Ishikawa (cell line): Measurements from ENCODE around the gene PODN.

Experiments used
- CEBPB ChIP-seq: IDR thresholded peaks from 2 replicates; pipeline ENCODE4 v1.6.1; 2012
- EGR1 ChIP-seq: IDR thresholded peaks from 2 replicates; pipeline ENCODE4 v1.6.1; 2012
- MAX ChIP-seq: IDR thresholded peaks from 2 replicates; pipeline ENCODE4 v1.6.1; 2012
- NFIC ChIP-seq: IDR thresholded peaks from 2 replicates; pipeline ENCODE4 v1.6.1; 2012
- RAD21 ChIP-seq: IDR thresholded peaks from 2 replicates; pipeline ENCODE4 v1.6.1; 2012; ENCODE audit warnings: low read depth
- REST ChIP-seq: IDR thresholded peaks from 2 replicates; pipeline ENCODE4 v1.6.1; 2012; ENCODE audit warnings: low read depth, mild to moderate bottlenecking
- TAF1 ChIP-seq: IDR thresholded peaks from 2 replicates; pipeline ENCODE4 v1.6.1; 2012; ENCODE audit warnings: low read depth, mild to moderate bottlenecking
- TCF12 ChIP-seq: IDR thresholded peaks from 2 replicates; pipeline ENCODE4 v1.6.1; 2012; ENCODE audit warnings: low read depth
- TEAD4 ChIP-seq: IDR thresholded peaks from 2 replicates; pipeline ENCODE4 v1.6.1; 2012

- no peak for TF ChIP-seq EGR1
- no peak for TF ChIP-seq REST
- TF ChIP-seq MAX, result peak; percentile 34; the same call in 1 of the 2 replicates
- TF ChIP-seq NFIC, result no peak
- no peak for TF ChIP-seq TEAD4
- no peak for TF ChIP-seq RAD21
- TF ChIP-seq CEBPB, result no peak
- TF ChIP-seq TCF12, result no peak
- TF ChIP-seq TAF1, result no peak
These were observed 12.9 kb upstream of the PODN start for GRCh38 chr1:53048960-53049573.
